Liver (tissue), 9 donors: Measurements from ENCODE around the gene HOXA3. TPM values are rescaled to one million over a fixed set of nuclear protein-coding genes. Genes with fewer than 3 reads are reported as not detected.

Experiments
- DNase-seq: peaks from one replicate; pipeline ENCODE4 v3.0.0-alpha.2; 2017; ENCODE audit warnings: low spot score
- H3K27ac ChIP-seq, 2 donors: one replicate each; pipeline ENCODE4 v1.7.0; 2013; ENCODE audit warnings: inconsistent platforms in 2 of 2, low read length in 2 of 2, control low read depth in 1 of 2, low read depth in 1 of 2, mild to moderate bottlenecking in 1 of 2
- H3K27me3 ChIP-seq, 4 donors: one replicate each; pipeline versions ENCODE4 v1.6.1 to v1.7.0; 2013; ENCODE audit warnings: low read length in 3 of 4, inconsistent platforms in 1 of 4, mild to moderate bottlenecking in 1 of 4, moderate library complexity in 1 of 4; ENCODE audit not compliant: control insufficient read depth in 4 of 4, insufficient read depth in 4 of 4
- H3K36me3 ChIP-seq, 4 donors: one replicate each; pipeline versions ENCODE4 v1.6.1 to v1.7.0; 2013; ENCODE audit warnings: low read length in 3 of 4, mild to moderate bottlenecking in 3 of 4, low read depth in 1 of 4, moderate library complexity in 1 of 4; ENCODE audit not compliant: control insufficient read depth in 4 of 4, insufficient read depth in 3 of 4
- H3K4me1 ChIP-seq, 4 donors: one replicate each; pipeline versions ENCODE4 v1.6.1 to v1.7.0; 2013; ENCODE audit warnings: low read length in 3 of 4, mild to moderate bottlenecking in 3 of 4, moderate library complexity in 1 of 4; ENCODE audit not compliant: control insufficient read depth in 4 of 4, insufficient read depth in 4 of 4
- H3K4me3 ChIP-seq, 3 donors: one replicate each; pipeline versions ENCODE4 v1.6.1 to v1.7.0; 2013; ENCODE audit warnings: low read length in 3 of 3, control low read depth in 1 of 3, low read depth in 1 of 3, mild to moderate bottlenecking in 1 of 3
- H3K9ac ChIP-seq, 2 donors: one replicate each; pipeline ENCODE4 v1.7.0; 2013; ENCODE audit warnings: low read length in 2 of 2, mild to moderate bottlenecking in 2 of 2, moderate library complexity in 2 of 2, control low read depth in 1 of 2, low read depth in 1 of 2
- H3K9me3 ChIP-seq, 4 donors: one replicate each; pipeline versions ENCODE4 v1.6.1 to v1.7.0; 2013; ENCODE audit warnings: low read length in 3 of 4; ENCODE audit not compliant: control insufficient read depth in 4 of 4
- CTCF ChIP-seq: fragments of 150-350 bp; IDR thresholded peaks from 2 replicates; pipeline ENCODE4 v1.5.1; 2017; ENCODE audit warnings: improper control_type of control experiment, low read depth, low read length; ENCODE audit not compliant: missing input control
- FOXA1 ChIP-seq: IDR thresholded peaks from 2 replicates; pipeline ENCODE4 v1.6.1; 2016; ENCODE audit warnings: antibody characterized with exemption
- GABPA ChIP-seq, 2 donors: IDR thresholded peaks in 1 of 2; conservative IDR thresholded peaks in 1 of 2; 2 replicates each; pipeline ENCODE4 v1.6.1; 2016; ENCODE audit warnings: antibody characterized with exemption in 2 of 2, mild to moderate bottlenecking in 1 of 2, moderate library complexity in 1 of 2
- HNF4G ChIP-seq: IDR thresholded peaks from 2 replicates; pipeline ENCODE4 v1.6.1; 2016; ENCODE audit warnings: antibody characterized with exemption
- JUND ChIP-seq, 2 donors: IDR thresholded peaks; 2 replicates each; pipeline ENCODE4 v1.6.1; 2016; ENCODE audit warnings: antibody characterized with exemption in 2 of 2
- MAX ChIP-seq: IDR thresholded peaks from 2 replicates; pipeline ENCODE4 v1.6.1; 2016; ENCODE audit warnings: antibody characterized with exemption
- RAD21 ChIP-seq, 2 donors: IDR thresholded peaks; 2 replicates each; pipeline ENCODE4 v1.6.1; 2016; ENCODE audit warnings: antibody characterized with exemption in 2 of 2, mild to moderate bottlenecking in 2 of 2
- RXRA ChIP-seq, 2 donors: IDR thresholded peaks; 2 replicates each; pipeline ENCODE4 v1.6.1; 2017 to 2018; ENCODE audit warnings: antibody characterized with exemption in 2 of 2, mild to moderate bottlenecking in 1 of 2
- SP1 ChIP-seq: IDR thresholded peaks from 2 replicates; pipeline ENCODE4 v1.6.1; 2018; ENCODE audit warnings: antibody characterized with exemption, mild to moderate bottlenecking
- TAF1 ChIP-seq: conservative IDR thresholded peaks from 2 replicates; pipeline ENCODE4 v1.6.1; 2016; ENCODE audit warnings: antibody characterized with exemption, mild to moderate bottlenecking
- YY1 ChIP-seq: IDR thresholded peaks from 2 replicates; pipeline ENCODE4 v1.6.1; 2016; ENCODE audit warnings: antibody characterized with exemption, mild to moderate bottlenecking
- WGBS: extraction: QIAGEN DNeasy Blood & Tissue Kit; methylation state at CpG from one replicate; pipeline ENCODE4 v1.1.7; 2013; 5-methylcytosine and 5-hydroxymethylcytosine counted together
- polyA plus RNA-seq, 2 donors: library from polyadenylated mRNA; stranded (reverse) in 1 of 2; unstranded in 1 of 2; fragments of 200-250 nt in 1 of 2; fragments of >200 nt in 1 of 2; fragmentation: Nextera tagmentation in 1 of 2; extraction: Ambion mirVana in 1 of 2; gene quantifications; one replicate each; pipeline versions ENCODE4 v1.2.1 to v1.2.3, GENCODE V29; 2013 to 2015
- total RNA-seq, 2 donors: library from RNA; depleted of rRNA; stranded (reverse); fragments of >200 nt; gene quantifications; one replicate each; pipeline ENCODE4 v1.2.3, GENCODE V29; 2014
- TF ChIP-seq, protein P1 (sequence below): IDR thresholded peaks from 2 replicates; pipeline ENCODE4 v1.6.1; 2016; ENCODE audit warnings: antibody characterized with exemption
- TF ChIP-seq, protein P2 (sequence below): IDR thresholded peaks from 2 replicates; pipeline ENCODE4 v1.6.1; 2016; ENCODE audit warnings: antibody characterized with exemption, mild to moderate bottlenecking
- donor health status: healthy.
- donor health status: healthy.
- donor health status: healthy.
- donor health status: healthy.
- donor health status: healthy.

The HOXA3 gene
- total and polyA plus RNA-seq, 4 donors, result 0.11 to 0.28 (median 0.20) TPM

GRCh38 chr7:27199849-27200760 is 47.7 kb upstream of the HOXA3 start, which contains the start of gene HOXA13:
Gene HOXA13, minus strand, starts transcription at chr7:27200091. Its CDS starts 14 bp downstream, at chr7:27200077.
- no peak for TF ChIP-seq CTCF
- TF ChIP-seq TAF1, result no peak
- no peak for TF ChIP-seq RAD21 (IDR thresholded peaks at IDR 0.05)
- TF ChIP-seq, protein P1, sequence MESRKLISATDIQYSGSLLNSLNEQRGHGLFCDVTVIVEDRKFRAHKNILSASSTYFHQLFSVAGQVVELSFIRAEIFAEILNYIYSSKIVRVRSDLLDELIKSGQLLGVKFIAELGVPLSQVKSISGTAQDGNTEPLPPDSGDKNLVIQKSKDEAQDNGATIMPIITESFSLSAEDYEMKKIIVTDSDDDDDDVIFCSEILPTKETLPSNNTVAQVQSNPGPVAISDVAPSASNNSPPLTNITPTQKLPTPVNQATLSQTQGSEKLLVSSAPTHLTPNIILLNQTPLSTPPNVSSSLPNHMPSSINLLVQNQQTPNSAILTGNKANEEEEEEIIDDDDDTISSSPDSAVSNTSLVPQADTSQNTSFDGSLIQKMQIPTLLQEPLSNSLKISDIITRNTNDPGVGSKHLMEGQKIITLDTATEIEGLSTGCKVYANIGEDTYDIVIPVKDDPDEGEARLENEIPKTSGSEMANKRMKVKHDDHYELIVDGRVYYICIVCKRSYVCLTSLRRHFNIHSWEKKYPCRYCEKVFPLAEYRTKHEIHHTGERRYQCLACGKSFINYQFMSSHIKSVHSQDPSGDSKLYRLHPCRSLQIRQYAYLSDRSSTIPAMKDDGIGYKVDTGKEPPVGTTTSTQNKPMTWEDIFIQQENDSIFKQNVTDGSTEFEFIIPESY, result no peak
- TF ChIP-seq, protein P2, sequence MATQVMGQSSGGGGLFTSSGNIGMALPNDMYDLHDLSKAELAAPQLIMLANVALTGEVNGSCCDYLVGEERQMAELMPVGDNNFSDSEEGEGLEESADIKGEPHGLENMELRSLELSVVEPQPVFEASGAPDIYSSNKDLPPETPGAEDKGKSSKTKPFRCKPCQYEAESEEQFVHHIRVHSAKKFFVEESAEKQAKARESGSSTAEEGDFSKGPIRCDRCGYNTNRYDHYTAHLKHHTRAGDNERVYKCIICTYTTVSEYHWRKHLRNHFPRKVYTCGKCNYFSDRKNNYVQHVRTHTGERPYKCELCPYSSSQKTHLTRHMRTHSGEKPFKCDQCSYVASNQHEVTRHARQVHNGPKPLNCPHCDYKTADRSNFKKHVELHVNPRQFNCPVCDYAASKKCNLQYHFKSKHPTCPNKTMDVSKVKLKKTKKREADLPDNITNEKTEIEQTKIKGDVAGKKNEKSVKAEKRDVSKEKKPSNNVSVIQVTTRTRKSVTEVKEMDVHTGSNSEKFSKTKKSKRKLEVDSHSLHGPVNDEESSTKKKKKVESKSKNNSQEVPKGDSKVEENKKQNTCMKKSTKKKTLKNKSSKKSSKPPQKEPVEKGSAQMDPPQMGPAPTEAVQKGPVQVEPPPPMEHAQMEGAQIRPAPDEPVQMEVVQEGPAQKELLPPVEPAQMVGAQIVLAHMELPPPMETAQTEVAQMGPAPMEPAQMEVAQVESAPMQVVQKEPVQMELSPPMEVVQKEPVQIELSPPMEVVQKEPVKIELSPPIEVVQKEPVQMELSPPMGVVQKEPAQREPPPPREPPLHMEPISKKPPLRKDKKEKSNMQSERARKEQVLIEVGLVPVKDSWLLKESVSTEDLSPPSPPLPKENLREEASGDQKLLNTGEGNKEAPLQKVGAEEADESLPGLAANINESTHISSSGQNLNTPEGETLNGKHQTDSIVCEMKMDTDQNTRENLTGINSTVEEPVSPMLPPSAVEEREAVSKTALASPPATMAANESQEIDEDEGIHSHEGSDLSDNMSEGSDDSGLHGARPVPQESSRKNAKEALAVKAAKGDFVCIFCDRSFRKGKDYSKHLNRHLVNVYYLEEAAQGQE, result no peak
- no peak for TF ChIP-seq RXRA (IDR thresholded peaks at IDR 0.05)
- TF ChIP-seq HNF4G, result no peak
- TF ChIP-seq SP1, result no peak
- no peak for TF ChIP-seq YY1
- TF ChIP-seq GABPA (IDR thresholded peaks at IDR 0.05 in 1 of 2, conservative IDR thresholded peaks at IDR 0.05 in 1 of 2), result no peak
- TF ChIP-seq JUND (IDR thresholded peaks at IDR 0.05), result no peak
- no peak for TF ChIP-seq FOXA1
- TF ChIP-seq MAX, result no peak
- Histone ChIP-seq H3K4me3 (peak within 1 kb of the TSS in 1 of 3 donors; percentile 46), H3K4me1 (peaks cover 19 to 34% (median 28%) of the 10 kb centered on the region in 4 donors), H3K27me3 (peaks cover 7 to 50% (median 29%) of the 10 kb centered on the region in 4 donors), H3K27ac (no peak within 1 kb of the TSS), H3K36me3 (no peaks in the 10 kb centered on the region), H3K9me3 (peaks cover 0 to 4% (median 0%) of the 10 kb centered on the region in 4 donors), H3K9ac (no peak within 1 kb of the TSS)
- no peak for DNase-seq
- 3% methylated on average over 99 of the region's 99 CpGs for WGBS
